Thymus (tissue), 11 donors: Measurements from ENCODE around the gene PHKB. TPM values are rescaled to one million over a fixed set of nuclear protein-coding genes. Genes with fewer than 3 reads are reported as not detected.
"Not testable (repeated sequence)": the region's sequence is repeated elsewhere in the genome, so short reads cannot be mapped to it uniquely, and the experiment has no call there.

Experiments
- DNase-seq, 9 donors: peaks; one replicate each; pipeline ENCODE4 v3.0.0-alpha.2; 2013; ENCODE audit warnings: low spot score in 9 of 9, low read depth in 6 of 9, missing footprints in 1 of 9
- H3K27ac ChIP-seq, 2 donors: one replicate each; pipeline ENCODE4 v1.5.1; 2013; ENCODE audit warnings: control low read depth in 1 of 2, low read depth in 1 of 2, low read length in 1 of 2, mild to moderate bottlenecking in 1 of 2, moderate library complexity in 1 of 2
- H3K27me3 ChIP-seq, 2 donors: one replicate each; pipeline ENCODE4 v1.5.1; 2013; ENCODE audit warnings: low read length in 1 of 2; ENCODE audit not compliant: control insufficient read depth in 2 of 2, insufficient read depth in 1 of 2
- H3K36me3 ChIP-seq, 2 donors: one replicate each; pipeline ENCODE4 v1.5.1; 2013; ENCODE audit warnings: low read length in 1 of 2, mild to moderate bottlenecking in 1 of 2, moderate library complexity in 1 of 2; ENCODE audit not compliant: control insufficient read depth in 2 of 2, insufficient read depth in 2 of 2
- H3K4me1 ChIP-seq, 2 donors: one replicate each; pipeline ENCODE4 v1.5.1; 2013; ENCODE audit warnings: low read length in 2 of 2; ENCODE audit not compliant: control insufficient read depth in 2 of 2, insufficient read depth in 2 of 2
- H3K4me3 ChIP-seq, 2 donors: one replicate each; pipeline ENCODE4 v1.5.1; 2013; ENCODE audit warnings: low read length in 2 of 2, control low read depth in 1 of 2, mild to moderate bottlenecking in 1 of 2
- H3K9me3 ChIP-seq, 2 donors: one replicate each; pipeline ENCODE4 v1.5.1; 2013; ENCODE audit warnings: low read length in 1 of 2, mild to moderate bottlenecking in 1 of 2; ENCODE audit not compliant: control insufficient read depth in 2 of 2, insufficient read depth in 1 of 2
- WGBS: extraction: QIAGEN DNeasy Blood & Tissue Kit; methylation state at CpG from one replicate; pipeline ENCODE4 v1.1.7; 2013; 5-methylcytosine and 5-hydroxymethylcytosine counted together
- polyA plus RNA-seq: library from polyadenylated mRNA; stranded (reverse); fragments of 200-250 nt; gene quantifications from one replicate; pipeline ENCODE4 v1.2.3, GENCODE V29; 2013
- total RNA-seq: library from RNA; stranded (reverse); fragments of 120-200 nt; gene quantifications from one replicate; pipeline ENCODE4 v1.2.4, GENCODE V29; 2013
- donor health status: healthy.

Gene PHKB
- total and polyA plus RNA-seq, 2 donors = 34.7 to 35.1 TPM

GRCh38 chr16:47676635-47677177 lies 215.6 kb downstream of the PHKB start:
- Histone ChIP-seq H3K27ac (no peak overlapping the region), H3K4me1 (no peaks in the 10 kb centered on the region), H3K36me3 (peaks cover 4 to 7% of the 10 kb centered on the region in 2 donors), H3K9me3 (no peaks in the 10 kb centered on the region), H3K4me3 (no peak overlapping the region), H3K27me3 (no peaks in the 10 kb centered on the region)
- DNase-seq = no peak
- 98% methylated on average over 4 of the region's 4 CpGs for WGBS

- DNase-seq, H3K27me3 ChIP-seq, H3K4me3 ChIP-seq, H3K9me3 ChIP-seq, H3K4me1 ChIP-seq, H3K27ac ChIP-seq: not testable (repeated sequence)
- WGBS = 96% methylated on average over 2 of the region's 3 CpGs
- peaks cover 7 to 11% of the 10 kb centered on the region in 2 donors for H3K36me3 ChIP-seq
Measured at GRCh38 chr16:47681571-47681970, 220.4 kb downstream of the PHKB start.

- Histone ChIP-seq H3K9me3 (no peaks in the 10 kb centered on the region), H3K36me3 (peaks cover 3 to 7% of the 10 kb centered on the region in 2 donors), H3K27me3 (no peaks in the 10 kb centered on the region), H3K27ac (no peak overlapping the region), H3K4me3 (no peak overlapping the region), H3K4me1 (no peaks in the 10 kb centered on the region)
- DNase-seq = no peak
- WGBS = 93% methylated on average over 2 of the region's 2 CpGs
Measured at GRCh38 chr16:47687694-47688093, 226.6 kb downstream of the PHKB start.

GRCh38 chr16:47693226-47693625 lies 232.1 kb downstream of the PHKB start:
- Histone ChIP-seq H3K4me1 (no peaks in the 10 kb centered on the region), H3K27ac (no peak overlapping the region), H3K9me3 (no peaks in the 10 kb centered on the region), H3K4me3 (no peak overlapping the region), H3K36me3 (peaks cover 3 to 21% of the 10 kb centered on the region in 2 donors), H3K27me3 (no peaks in the 10 kb centered on the region)
- WGBS = 98% methylated on average over 9 of the region's 9 CpGs
- DNase-seq = no peak

GRCh38 chr16:47694543-47694942 lies 233.4 kb downstream of the PHKB start:
- peaks cover 6 to 21% of the 10 kb centered on the region in 2 donors for H3K36me3 ChIP-seq
- DNase-seq = no peak
- H3K9me3 ChIP-seq = no peaks in the 10 kb centered on the region
- H3K4me3 ChIP-seq = no peak overlapping the region
- 97% methylated on average over 3 of the region's 3 CpGs for WGBS
- H3K27me3 ChIP-seq = no peaks in the 10 kb centered on the region
- H3K4me1 ChIP-seq = no peaks in the 10 kb centered on the region
- H3K27ac ChIP-seq = no peak overlapping the region

GRCh38 chr16:47695756-47696155 lies 234.6 kb downstream of the PHKB start:
- no peaks in the 10 kb centered on the region for H3K4me1 ChIP-seq
- no peak overlapping the region for H3K27ac ChIP-seq
- H3K9me3 ChIP-seq = no peaks in the 10 kb centered on the region
- no peak for DNase-seq
- H3K36me3 ChIP-seq = peaks cover 6 to 20% of the 10 kb centered on the region in 2 donors
- H3K27me3 ChIP-seq = no peaks in the 10 kb centered on the region
- WGBS = 100% methylated on average over 4 of the region's 4 CpGs
- no peak overlapping the region for H3K4me3 ChIP-seq

- no peaks in the 10 kb centered on the region for H3K9me3 ChIP-seq
- over 99% methylated on average over 3 of the region's 3 CpGs for WGBS
- H3K27me3 ChIP-seq = no peaks in the 10 kb centered on the region
- H3K4me3 ChIP-seq = no peak overlapping the region
- no peak overlapping the region for H3K27ac ChIP-seq
- H3K4me1 ChIP-seq = no peaks in the 10 kb centered on the region
- H3K36me3 ChIP-seq = peaks cover 6 to 18% of the 10 kb centered on the region in 2 donors
- DNase-seq = no peak
Measured at GRCh38 chr16:47697826-47698225, 236.7 kb downstream of the PHKB start.

GRCh38 chr16:47699106-47699505 lies 238.0 kb downstream of the PHKB start:
- H3K9me3 ChIP-seq = no peaks in the 10 kb centered on the region
- H3K36me3 ChIP-seq = peaks cover 6 to 15% of the 10 kb centered on the region in 2 donors
- H3K4me1 ChIP-seq = no peaks in the 10 kb centered on the region
- DNase-seq = no peak
- H3K4me3 ChIP-seq = no peak overlapping the region
- 95% methylated on average over 5 of the region's 5 CpGs for WGBS
- H3K27ac ChIP-seq = no peak overlapping the region
- H3K27me3 ChIP-seq = no peaks in the 10 kb centered on the region

GRCh38 chr16:47700857-47701587 lies 239.9 kb downstream of the PHKB start:
- Histone ChIP-seq H3K4me3 (no peak overlapping the region), H3K36me3 (peaks cover 6 to 11% of the 10 kb centered on the region in 2 donors), H3K27me3 (no peaks in the 10 kb centered on the region), H3K4me1 (no peaks in the 10 kb centered on the region), H3K9me3 (no peaks in the 10 kb centered on the region), H3K27ac (no peak overlapping the region)
- WGBS = 81% methylated on average over 6 of the region's 6 CpGs
- no peak for DNase-seq
